Hippocampal formation (tissue), 2 donors: ENCODE measurements around the gene CELF2.

Experiments used
- DNase-seq, 2 donors: peaks; one replicate each; lab custom pipeline; 2025; lab: John Stamatoyannopoulos, UW

CELF2 gene

DNA sequence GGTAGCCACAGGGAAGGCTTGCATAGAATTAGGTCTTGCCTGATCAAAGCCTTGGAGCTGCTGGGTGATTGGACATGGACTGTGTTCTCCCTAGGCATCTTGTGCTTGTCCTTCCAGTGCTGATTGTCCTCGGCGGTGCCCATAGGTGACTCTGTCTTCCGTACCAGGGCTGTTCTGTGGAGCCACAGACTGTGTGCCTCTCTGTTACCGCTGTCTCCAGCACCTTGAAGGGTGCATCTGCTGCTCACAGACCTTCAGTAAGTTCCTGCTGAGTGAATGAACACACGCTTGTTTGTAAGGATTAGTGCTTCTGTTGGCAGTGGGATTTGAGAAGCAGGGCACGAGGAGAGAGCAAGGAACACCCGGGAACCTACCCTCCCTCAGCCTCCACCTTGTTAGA, 116.7 kb downstream of the CELF2 start:
- DNase-seq: no peak

DNA sequence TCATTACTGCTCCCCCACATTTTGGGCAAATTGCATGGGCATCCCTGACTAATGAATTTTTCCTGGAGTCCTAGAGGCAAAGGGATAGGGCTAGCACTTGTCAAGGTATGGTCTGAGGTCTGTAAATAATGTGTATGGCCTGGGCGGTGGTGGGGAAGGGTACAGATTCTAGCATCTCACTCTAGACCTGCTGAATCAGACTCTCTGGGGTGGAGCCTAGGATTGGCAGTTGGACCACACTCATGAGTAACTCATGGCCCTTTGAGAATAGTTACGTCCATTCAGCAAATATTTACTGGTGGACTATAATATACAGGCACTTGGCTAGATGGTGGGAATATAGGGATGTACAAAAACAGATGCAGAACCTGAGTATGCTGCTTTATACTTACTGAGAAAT, 118.0 kb downstream of the CELF2 start:
- DNase-seq: no peak

DNA sequence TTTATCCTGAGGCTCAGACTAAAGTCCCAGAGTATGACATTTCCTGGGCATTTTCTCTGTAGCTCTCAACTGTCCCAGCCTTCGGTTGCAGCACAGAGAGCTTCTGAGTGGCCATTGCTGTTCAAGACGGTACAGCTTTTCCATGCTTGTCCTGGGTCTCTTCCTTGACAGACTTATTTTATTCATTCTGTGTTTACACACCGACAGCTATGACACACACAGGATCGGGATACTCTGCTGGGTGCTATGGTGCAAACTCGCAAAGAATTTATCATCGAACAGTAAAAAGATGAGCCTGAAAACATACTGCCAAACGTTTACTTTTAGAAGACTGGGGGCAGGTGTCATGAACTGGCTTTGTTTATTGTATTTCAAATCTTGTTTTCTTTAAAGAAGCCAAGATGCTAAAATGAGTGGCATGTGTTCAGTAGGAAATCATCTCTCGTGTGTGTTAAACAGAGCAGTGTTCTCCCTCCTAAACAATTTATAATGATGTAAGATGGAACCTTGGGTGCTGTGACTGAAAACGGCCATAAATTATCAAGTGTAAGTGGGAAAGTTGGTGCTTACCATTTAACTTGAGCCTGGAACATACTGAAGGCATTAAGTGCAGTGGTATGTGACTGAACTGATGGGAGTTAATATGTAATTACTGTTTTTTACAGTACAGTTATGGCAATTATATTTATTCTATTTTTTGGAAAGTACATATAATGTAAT, 120.8 kb downstream of the CELF2 start:
- DNase-seq: no peak

DNA sequence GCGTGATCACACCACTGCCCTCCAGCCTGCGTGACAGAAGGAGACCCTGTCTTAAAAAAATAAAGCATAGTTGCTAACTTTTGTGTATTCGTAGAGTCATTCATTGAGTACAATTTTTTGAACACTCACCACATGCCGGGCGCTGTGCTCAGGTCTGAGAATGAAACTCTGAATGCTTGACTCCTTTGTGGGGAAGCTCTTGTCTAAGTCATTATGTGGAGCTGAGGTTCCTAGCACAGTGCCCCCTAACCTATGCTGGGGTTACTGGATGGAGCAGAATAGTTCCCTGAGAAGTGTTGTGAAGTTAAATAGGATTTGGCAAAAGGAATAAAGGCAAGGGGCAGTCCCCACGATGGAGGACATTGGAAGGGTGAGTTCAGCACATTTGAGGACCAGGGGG, 123.3 kb downstream of the CELF2 start:
- DNase-seq: no peak

DNA sequence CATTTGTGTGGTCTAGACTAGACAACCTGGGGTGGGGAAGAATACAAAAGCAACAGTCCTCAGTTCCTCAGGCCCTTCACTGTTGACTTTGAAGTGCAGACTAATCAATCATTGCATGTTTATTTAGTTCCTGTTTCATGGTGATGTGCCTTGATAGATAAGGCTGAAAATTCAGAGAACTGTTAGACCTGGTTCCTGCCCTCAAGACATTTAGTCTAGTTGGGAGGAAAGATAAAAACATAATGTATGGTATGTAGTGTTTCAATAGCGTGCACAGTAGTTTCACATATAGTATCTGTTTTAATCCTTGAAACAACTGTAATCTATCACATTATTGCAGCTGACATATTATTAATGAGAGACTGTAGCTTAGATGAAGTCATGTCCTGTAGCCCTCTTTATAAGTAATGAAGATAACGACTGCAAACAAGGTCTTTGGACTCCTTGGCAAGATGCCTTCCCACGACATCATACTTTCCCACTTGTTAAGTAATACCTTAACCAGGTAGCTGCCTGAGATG, 124.0 kb downstream of the CELF2 start:
- DNase-seq: no peak

DNA sequence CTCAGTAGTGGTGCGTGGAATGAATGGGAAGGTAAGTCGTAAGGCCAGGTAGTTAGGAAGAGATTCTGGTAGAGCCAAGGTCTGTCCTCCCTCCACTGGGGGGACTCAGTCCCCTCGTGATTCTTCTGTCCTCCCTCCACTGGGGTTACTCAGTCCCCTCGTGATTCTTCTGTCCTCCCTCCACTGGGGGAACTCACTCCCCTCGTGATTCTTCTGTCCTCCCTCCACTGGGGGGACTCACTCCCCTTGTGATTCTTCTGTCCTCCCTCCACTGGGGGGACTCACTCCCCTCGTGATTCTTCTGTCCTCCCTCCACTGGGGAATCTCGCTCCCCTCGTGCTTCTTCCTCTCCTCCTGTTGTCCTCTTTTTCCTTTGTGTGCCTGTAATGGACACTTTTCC, 125.1 kb downstream of the CELF2 start:
- DNase-seq: no peak

DNA sequence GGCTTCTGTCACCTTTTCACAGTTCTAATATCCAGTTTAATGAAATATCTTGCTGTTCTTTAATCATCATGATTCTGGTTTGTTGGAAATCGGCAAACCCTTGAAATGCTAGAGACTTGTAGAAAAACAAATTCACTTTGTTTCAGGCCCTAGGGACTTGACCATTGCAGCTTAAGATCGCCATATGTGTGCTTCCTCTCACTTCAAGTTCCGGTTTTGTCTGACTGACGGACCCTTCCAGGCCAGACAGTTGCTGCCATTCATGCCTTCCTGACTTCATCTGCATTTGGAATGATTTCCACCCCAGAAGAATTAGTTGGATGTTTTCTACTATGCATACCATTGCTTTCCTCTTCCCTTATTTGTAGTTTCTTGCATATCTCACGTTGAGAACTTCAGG, 125.6 kb downstream of the CELF2 start:
- no peak for DNase-seq

DNA sequence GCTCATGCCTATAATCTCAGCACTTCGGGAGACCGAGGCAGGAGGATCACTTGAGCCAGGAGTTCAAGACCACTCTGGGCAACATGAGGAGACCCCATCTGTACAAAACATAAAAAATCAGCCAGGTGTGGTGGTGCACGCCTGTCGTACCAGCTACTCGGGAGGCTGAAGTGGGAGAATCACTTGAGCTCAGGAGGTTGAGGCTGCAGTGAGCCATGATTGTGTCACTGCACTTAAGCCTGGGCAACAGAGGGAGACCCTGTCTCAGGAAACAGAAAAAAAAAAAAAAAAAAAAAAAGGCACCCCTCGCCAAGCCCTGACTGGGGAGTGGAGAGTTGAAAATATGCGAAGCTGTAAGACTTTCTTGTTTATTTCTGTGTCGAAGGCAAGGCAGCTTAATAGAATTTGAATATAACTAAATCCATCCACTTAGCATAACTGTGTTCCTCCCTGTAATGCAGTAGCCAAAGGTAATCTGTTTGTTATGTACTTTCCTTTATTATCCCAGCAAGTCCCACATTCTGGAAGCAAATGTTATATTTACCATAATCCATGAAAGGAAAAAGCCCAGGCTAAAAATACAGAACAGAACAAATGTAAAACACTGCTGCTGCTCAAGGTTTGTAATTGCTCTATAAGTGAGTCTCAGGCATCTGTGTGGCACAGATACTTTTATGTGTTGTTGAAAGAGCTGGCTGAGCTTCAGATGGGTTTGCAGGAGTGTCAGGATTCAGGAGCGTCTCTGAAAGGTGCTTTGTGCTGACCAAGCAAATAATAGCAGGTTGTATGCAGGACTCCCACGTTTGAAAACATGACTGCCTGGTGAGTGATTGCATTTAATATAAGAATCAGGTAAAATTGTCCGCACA, 127.2 kb downstream of the CELF2 start:
- no peak for DNase-seq

DNA sequence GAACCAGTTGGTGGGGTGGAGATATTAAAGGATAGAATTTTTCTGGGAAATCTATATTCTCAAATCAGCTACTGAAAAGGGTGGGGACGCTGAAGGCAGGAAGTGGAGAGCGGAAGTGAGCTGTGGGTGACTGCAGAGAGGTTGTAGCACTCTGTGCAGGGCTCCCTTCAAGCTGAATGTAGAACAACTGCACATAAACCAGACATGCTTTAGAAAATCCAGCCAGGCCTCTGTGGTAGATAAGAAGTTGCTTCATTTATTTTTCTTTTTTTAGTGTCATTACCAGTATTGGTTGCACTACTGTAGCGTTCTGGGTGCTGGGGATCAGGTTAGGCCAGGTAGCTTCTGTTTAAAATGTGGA, 127.8 kb downstream of the CELF2 start:
- no peak for DNase-seq

DNA sequence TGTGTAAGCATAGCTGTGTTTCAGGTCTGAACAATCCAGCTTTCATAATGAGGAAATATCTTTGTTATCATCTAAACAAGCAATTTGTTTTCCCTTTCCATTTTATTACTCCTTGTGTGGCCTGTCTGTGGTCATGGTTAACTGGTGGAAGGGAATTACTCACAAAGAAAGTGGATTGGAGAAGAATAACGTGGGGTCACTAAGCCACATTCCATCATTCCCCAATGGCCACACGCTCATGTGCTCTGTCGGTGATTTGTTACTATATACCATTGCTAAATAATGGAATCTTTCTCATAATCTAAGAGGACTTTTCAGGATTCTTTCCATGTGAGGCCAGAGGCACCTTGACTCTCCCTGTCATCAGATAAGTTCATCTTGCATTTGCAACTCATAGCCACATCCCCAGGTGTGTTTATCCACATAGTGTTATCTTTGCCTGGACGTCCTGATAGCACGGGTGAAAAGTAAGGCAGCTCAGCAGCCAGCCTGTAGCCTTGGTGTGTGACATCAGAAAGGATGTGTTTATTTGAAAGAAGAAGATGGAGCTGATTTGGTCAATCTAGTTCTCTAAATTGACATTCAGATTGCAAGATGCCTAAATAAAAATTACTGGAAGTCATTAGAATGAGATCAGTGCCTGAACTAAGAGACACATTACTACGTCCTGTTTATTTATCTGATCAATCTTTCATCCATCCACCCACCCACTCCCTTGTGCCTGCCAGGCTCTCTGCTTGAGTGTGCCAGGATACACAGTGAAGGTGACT, 128.9 kb downstream of the CELF2 start:
- no peak for DNase-seq

DNA sequence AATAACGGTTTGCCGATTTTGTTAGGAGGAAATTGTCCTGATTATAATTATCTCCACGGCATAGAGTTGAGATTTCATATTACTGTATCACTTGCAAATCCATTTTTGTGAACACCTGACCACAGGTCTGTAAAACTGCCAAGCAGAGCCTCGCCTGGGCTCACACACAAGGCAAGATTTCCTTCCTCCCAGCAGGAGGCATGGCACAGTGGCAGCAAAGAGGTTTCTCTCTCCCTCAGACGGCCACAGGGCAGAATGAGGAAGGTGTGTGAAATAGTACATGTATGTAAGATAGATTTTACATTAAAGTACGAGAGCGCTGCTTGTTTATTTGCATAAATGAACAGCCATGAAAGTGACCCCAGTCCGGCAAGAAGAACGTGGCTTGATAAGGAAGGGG, 130.1 kb downstream of the CELF2 start:
- no peak for DNase-seq

DNA sequence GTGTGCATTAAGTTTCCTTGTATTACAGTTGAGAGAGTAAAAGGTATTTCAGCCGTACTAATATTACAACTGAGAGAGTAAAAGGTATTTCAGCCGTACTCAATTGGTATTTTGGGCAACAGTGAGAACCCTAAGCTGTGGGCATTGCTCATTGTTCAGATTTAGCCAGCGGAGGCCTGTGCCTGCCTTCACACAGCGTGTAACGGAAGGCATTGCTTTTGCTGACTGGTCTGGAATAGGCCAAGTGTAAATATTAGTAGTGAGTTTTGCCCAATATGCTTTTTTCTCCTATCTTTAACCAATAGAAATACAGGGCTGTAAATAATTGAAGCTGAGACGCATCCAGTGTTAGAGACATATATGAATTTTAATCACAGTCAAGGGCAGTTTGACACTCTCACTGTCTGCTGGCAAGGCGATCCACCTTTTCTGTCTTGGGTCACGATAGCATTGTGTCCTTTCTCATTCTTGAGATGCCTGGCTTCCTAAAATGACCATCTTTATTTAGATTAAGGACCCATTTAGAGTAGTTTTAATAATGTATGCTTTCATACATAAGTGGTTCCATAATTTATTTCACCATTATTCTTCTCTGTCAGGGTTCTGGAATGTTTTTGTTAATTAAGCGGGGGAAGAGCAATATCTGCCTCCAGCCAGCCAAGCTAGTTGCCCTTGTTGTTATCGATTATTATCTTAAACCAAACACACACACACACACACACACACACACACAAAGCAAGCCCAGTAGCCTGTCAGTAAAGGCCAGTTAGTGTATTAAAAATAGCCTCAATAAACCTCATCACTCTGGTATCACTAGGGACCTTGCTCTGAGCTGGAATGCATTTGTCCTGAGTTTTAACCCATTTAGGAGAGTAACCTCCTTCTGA, 130.7 kb downstream of the CELF2 start:
- DNase-seq: no peak

DNA sequence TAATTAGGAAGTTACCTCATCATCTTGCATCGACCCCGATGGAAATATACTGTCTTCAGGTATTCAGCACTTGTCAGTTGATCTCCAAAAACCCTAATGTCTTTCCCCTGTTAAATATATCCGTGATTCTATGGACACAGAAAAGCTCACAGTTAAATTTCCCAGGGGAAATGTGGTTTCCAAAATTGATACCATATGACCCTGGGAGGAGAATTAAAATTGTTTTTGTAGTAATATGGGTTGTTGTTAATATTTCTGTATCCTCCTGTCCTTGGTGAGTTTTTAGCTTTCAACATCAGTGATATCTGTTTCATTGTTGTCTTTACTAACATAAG, 132.1 kb downstream of the CELF2 start:
- no peak for DNase-seq

DNA sequence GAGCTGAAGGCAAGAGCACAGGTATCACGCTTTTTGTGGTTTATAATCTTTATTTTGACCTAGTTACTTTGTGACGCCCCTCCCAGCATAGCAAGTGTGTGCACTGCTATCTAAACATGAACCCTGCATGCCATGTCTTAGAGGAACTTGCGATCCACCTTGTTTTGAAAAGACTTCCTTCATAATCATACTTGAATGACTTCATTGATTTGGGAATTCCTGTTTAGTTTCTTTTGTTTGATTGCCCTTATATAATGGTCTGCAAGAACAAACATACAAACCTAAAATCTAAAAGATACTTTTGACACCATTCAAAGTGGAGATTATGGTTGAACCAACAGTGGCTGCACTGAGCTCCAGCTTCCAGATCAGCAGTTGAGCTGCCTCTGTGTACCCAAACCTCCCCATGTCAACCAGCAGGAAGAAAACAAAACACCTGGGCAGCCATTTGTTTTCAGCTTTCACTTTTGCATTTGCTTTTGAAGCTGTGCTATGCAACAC, 132.6 kb downstream of the CELF2 start:
- DNase-seq: no peak

DNA sequence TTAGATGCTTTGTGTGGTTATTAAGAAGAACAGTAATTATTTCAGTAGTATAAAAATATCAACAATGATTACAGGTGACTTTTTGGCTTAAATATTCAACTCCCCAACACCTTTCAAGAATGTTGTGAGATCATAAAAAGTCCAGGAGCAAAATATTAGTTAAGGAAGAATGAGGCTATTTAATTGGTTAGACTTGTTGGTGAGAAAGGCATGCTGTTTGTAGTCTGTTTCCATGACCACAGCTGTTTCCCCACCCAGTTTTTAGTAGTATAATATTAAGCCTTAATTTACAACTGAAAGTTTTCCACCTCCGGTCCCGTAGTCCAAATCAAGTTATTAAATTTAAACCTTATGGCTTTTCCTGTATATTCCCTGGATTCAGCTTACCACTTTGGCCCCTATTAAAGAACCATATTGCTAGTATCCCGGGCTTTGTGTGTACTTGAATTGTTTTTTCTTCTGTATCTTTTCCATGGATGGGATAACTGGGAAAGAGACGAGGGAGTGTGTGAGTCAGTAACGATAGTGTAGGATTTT, 133.3 kb downstream of the CELF2 start:
- no peak for DNase-seq

DNA sequence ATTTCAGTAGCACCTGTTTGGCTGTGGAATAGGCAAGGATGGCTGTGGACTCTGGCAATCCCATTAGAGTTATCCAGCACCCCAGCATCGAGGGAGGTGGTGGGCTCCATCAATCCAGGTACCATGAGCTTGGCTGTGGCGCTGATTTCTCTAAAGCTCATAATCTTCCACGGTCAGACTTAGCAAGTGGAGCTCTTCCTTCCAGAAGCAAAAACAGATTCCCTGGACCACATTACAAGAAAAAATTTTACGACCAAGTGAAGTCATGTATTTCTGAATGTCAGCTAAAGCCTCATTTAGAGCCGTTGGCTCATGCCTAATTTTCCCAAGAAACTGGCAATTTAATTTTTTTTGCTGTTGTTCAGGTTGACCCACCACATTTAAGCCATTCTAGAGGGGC, 135.1 kb downstream of the CELF2 start:
- DNase-seq: no peak

DNA sequence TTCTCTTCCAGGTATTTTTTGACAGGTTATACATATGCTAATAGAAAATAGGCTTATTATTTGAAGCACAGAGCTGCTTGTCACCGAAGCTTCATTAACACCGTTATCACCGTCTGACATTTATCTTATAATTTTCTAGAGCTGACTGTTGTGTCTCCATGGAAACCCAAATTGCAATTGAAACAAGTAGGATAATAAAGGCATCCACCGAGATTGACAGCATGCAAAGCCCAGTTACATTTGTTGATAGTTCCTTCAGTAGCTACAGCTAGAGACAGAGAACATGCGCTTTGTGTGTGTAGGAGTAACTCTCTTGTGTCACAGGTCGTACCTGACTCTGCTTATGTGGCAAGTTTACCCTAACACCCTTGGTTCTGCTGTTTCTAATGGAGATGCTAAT, 135.6 kb downstream of the CELF2 start:
- no peak for DNase-seq

DNA sequence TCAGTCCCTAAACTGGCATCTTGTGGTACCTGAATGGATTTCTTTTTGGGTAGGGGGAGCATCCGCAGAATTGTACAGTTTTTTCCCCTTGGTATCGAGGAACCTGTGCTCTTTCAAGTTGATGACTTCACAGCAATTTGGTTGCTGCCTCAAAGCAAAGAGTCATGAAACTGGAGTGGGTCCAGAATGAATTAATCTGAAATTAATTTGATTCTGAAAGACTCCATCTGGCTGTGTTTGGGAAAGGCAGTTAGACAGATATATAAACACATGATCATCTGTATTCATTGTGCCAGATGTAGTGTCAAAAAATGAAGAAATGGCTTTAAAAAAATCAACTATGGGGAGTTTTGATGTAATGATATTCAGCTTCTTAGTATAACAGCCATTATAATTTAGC, 136.1 kb downstream of the CELF2 start:
- DNase-seq: no peak

DNA sequence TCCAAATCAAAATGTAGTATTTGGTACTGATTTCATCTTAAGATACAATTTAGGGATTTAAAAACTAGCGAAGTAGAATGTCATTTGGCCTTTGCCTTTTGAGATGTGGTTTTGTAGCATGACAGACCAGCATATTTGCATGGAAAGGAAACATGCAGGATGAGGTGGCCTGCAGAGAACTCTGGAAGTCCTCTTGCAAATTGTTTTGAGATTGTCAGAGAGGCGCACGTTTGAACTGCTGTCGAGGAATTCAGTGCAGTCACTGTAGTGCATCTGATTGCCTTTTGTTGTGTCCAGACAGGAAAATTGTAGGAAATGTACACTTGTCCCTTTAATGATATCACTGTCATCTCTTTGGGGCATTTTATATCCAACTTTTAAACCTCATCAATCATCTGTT, 136.7 kb downstream of the CELF2 start:
- no peak for DNase-seq

DNA sequence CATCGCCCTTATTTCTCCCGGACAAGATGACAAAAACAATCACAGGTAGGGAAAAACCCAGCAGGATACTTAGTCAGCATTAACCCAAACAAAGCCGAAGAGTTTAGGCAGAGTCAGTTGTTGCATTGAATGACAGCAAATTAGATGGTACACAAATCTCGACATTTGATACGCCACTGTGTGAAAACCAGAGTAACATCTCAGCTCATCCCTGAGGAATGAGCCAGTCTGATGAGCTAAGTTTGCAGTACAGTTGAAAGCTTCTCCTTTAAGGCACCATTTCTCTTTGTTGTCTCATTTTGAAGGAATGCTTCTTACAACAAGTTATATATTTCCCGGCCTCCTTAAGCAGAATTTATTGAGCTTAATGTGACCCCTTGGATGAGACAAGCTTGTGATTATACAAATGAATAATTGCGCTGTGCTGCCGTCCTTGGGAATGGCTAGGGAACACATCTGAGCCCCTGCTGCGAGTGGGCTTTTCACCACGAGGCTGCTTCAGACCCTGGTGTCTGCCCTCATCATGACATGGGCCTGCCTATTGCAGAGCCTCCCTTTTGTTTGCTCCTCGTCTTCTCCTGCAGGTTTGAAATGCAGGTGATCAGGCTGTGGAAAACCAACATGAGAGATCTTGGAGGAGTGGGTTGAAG, 137.3 kb downstream of the CELF2 start:
- no peak for DNase-seq

DNA sequence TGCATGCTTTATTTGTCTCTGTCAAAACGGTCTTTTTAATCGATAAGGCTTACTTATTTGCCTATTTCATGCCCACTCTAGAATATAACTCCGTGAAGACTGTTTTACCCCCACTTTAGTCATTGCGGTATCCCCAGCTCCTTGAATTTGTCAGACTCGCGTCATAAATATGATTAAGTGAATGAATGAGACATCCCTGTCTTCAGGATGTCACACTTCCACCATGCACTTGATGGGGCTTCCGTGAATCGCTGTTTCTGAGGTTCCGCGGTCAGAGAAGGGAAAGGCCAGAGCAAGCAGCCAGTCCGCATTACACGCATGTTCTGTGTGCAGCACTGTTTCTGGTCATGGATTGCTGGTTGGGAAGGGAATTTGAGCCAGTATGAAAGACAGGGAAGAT, 138.8 kb downstream of the CELF2 start:
- no peak for DNase-seq
